Inferior parietal cortex (tissue), 1 donor: ENCODE results near the gene ACSL3.
"Not testable (repeated sequence)": the region's sequence is repeated elsewhere in the genome, so short reads cannot be mapped to it uniquely, and the experiment has no call there.

Experiments used
- DNase-seq: peaks from one replicate; pipeline ENCODE4 v3.0.0-alpha.2; 2016; ENCODE audit errors: extremely low spot score

ACSL3 gene

GRCh38 chr2:222851956-222852617 lies 8.7 kb upstream of the ACSL3 start:
- no peak for DNase-seq

- no peak for DNase-seq
Observed at GRCh38 chr2:222854773-222855700, 5.8 kb upstream of the ACSL3 start.

DNA sequence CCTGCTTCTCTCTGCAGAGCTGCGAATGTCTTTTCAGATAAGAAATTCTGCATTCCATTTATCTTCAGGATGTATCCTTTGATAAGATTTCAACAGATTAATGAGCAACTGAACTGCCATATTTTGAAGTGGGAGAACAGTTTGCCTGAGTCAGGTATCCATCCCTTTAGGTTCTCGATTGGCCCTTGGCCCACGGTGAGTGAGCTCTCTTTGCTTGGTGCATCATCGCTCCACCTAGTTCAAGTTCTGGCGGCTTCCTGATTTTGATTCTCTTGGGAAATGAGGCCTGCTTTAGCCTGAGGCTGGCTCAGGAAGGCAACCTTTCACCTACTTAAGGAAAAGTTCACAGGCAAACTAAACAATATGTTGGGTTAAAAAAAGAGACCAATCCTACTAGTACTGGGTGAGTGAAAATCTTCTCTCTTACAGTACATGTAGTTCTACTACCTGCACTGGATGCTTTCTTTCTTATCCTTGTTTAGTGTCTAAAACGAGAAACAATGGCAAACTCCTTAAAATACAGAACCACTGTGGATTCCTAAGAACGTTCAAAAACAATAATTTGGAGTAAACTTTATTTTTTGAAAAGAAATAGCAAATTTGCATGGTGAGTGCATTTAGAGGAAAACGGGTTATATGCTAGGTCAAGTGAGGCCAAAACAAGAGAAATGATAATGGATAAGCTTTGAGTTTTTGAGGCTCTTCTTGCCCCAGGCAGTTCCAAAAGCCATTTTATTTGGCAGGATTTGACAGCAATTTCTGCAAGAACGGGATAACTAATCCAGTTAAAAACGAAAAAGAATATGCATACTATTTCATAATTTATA lies 837 bp upstream of the ACSL3 start:
- peak; percentile 50 for DNase-seq

DNA sequence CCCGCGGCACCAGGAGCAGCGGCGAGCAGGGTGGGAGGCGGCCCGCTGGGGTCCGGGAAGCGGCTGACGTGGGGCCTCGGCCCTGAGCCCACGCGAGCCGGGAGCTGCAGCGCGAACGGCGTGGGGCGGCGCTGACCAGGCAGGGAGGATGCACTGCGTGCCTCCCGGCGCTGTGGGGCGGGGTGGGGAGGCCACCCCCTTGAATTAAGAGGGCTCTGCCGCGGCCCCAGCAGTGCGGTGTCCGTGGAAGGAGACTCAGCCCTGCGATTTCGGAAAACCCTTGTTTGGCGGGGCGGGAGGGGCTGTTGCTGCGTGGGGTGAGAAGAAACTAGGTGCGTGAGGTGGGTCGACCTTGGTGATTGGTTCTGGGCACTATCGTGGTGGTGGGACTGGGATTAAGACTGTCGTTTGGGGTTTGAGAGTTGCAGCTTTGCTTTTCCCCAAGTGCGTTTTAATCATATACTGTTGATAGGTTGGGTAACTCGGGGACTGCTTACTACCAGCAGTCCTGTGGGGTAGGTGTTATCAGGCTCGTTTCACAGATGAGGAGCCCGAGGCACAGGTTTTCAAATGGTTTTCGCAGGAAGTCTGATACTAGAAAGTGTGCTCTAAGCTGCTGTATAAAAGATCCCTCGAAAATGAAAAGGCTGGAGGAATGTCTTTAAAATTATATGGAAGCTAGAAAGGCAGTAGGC lies 722 bp downstream of the ACSL3 start:
- DNase-seq, result no peak

DNA sequence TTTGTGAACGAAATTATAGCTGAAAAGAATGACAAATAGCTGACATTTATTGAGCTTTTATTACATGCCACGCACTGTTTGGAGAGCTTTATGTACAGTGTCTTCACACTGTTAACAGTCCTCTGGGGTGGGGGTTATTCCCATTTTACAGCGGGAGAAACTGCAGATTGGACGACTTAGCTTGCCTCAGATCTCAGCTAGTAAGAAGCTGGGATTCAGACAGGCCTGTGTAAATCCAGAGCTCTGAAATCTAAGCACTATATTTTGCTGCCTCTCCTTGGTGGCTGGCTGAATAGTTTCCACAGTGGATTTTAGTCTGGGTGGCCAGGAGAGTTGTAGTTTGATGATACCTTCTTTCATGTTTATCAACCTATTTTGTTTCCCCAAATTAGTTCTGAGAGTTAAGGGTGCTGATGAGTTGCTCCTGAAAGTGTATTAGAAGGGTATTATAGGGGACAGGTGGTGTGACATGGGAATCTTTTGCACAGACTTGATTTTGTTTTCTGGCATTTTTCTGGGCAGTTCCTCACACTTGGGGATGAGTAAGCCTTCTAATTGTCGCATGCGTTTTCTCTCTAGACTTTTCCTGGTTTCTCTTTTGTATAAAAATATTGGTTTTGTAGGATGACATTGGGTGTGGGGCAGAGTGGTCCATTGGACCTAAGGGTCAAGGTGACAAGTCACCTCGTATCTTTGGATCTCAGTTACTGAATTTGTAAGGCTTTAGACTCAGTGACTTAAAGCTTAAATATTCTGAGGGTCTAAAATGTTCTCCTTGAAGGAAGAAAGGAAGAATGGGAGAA lies 1.5 kb downstream of the ACSL3 start:
- peak; percentile 67 for DNase-seq

DNA sequence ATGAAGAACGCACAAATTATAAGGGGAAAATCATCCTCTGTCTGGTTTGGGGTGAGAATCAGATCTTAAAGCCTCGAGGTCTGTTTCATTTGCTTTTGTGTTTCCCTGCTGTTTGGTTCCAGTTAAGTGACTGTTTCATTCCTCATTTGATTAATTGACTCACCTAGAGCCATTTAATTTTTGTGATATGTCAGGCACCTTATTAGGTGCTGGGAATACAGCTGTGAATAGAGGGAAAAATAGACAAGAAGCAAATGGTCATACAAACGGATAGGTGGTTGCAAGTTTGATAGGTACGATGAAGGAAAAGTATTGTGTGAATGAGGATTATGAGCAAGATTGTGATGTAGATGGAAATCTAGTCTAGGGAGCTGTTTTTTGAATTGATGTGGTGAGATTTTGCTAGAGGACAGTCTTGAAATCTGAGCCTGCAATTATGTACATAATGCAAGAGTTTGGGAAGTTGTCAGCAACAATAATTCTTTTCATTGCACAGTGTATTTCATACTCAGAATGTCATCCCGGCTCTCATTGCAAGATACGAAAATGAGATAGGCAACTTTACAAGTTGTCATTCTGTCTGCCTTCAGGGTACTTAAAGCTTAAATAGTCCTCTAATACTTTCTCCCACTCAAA lies 2.2 kb downstream of the ACSL3 start:
- DNase-seq, result no peak

DNA sequence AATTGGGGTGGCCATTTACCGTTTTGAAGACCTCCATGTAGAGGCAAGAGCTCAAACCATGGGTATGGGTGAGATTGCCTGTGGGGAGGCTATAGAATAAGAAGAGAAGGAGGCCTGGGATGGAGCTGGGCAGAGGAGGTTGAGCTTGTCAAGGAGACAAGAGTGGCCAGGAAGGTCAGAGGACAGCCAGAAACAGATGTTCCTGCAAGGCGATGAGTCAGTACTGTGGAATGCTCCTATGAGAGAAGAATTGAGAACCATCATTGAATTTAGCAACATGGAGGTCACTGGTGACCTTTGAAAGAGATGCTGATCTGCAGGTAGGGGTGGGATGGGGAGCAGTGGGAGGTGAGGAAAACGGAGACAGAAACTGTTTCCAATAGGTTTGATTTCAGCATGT lies 3.5 kb downstream of the ACSL3 start:
- DNase-seq, result no peak

DNA sequence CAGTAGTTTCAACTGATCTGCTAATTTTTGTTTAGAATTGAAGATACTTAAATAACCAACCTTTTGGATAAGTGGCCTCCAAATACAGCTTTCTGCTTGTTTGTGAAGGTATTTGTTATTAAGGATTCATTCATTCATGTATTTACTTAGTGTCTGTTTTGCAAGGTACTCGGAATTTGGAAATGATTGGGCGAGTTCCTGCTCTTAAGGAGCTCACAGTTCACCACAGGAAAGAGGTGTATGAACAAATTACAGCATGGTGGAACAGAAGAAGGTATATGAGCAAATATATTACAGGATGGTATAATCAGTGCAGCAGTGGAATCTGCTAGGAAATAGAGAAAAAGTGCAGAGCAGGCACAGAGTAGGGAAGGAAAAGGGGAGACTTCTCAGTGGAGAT lies 4.5 kb downstream of the ACSL3 start:
- no peak for DNase-seq

DNA sequence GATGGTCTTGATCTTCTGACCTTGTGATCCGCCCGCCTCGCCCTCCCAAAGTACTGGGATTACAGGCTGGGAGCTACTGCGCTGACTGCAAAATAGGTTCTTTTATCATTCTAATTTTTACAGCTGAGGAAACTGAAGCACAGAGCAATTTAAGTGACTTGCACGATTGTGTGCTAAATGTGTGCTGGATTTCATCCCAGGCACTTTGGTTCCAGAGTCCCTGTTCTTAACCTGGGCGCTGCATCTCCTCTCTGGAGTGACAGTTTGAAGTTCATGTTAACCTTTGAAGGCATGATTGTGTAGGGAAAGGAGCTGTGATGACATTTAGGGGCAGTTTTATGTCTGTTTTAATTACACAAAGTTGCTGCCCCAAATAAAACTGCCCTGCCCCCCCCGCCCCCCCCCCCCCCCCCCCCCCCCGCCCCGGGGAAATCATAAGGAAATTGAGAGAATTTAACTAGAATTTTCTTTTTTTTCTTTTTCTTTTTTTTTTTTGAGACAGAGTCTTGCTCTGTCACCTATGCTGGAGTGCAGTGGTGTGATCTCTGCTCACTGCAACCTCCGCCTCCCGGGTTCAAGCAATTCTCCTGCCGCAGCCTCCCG lies 5.6 kb downstream of the ACSL3 start:
- no peak for DNase-seq

- not testable (repeated sequence) for DNase-seq
Observed at GRCh38 chr2:222868560-222869251, 7.9 kb downstream of the ACSL3 start.

- DNase-seq, result no peak
Observed at GRCh38 chr2:222869252-222869560, 8.4 kb downstream of the ACSL3 start.

- DNase-seq, result no peak
Observed at GRCh38 chr2:222871291-222871690, 10.5 kb downstream of the ACSL3 start.

GRCh38 chr2:222872551-222872950 lies 11.7 kb downstream of the ACSL3 start:
- DNase-seq, result no peak

- DNase-seq, result no peak
Observed at GRCh38 chr2:222875482-222875881, 14.6 kb downstream of the ACSL3 start.

- DNase-seq, result no peak
Observed at GRCh38 chr2:222876947-222877346, 16.1 kb downstream of the ACSL3 start.

- no peak for DNase-seq
Observed at GRCh38 chr2:222877556-222878300, 16.9 kb downstream of the ACSL3 start.

DNA sequence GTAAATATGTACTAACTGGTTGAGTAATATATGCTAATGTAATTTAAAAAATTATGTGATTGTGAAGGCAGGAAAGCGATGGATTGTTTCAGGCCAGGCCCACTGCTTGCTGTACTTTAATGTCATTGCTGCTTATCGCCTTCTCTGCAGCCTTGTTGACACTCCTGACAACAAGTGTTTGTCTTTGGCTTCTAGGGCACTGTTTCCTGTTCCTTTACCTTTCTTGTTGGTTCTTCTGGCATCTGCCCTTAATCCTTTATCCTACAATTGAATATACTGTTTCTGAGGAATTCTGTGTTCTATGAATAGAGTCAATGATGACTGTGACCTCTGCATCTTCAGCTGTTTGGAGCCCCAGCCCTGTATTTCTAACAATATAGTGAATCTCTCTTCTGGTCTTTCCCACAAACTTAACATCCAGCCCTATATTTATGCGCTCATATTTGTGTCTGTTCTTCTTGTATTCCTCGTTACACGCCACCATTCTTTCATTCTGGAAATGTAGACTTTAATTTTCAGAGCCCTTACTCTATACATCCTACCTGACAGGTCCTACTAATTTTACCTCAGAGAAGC lies 17.6 kb downstream of the ACSL3 start:
- DNase-seq, result no peak

DNA sequence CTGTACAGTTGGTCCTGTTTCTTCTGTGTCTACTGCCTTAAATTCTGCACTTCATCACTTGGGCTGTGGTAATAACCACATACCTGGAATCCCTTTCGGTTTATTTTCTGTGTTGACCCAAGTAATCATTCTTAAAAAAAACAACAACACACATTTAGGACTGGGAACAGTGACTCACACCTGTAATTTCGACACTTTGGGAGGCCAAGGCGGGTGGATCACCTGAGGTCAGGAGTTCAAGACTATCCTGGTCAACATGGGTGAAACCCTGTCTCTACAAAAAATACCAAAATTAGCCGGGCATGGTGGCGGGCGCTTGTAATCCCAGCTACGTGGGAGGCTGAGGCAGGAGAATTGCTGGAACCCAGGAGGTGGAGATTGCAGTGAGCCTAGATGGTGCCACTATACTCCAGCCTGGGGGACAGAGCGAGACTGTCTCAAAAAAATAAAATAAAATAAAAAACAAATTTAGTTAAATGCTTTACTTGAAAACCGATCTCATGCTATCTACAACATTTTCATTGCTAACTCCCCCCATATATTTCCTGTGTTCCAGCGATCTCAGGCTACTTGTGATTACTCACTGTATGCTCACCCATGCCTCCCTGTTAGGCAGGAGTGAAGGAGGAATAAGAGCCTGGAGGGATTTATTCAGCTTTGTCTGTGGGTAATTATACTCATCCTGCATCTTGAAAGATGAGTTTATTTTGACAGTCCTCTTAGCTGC lies 18.2 kb downstream of the ACSL3 start:
- no peak for DNase-seq
